Left ventricle myocardium inferior (tissue), 1 donor: Measurements from ENCODE around the gene FOXP4. TPM values are rescaled to one million over a fixed set of nuclear protein-coding genes. Genes with fewer than 3 reads are reported as not detected.

Source experiments
- DNase-seq: peaks from one replicate; pipeline ENCODE4 v3.0.0-alpha.2; 2020
- H3K27ac ChIP-seq: fragments of 200-600 bp; replicated peaks from 2 replicates; pipeline ENCODE4 v1.8.0; 2021
- H3K27me3 ChIP-seq: fragments of 200-600 bp; 2 replicates; pipeline ENCODE4 v1.8.0; 2021; ENCODE audit warnings: low read depth
- H3K36me3 ChIP-seq: fragments of 200-600 bp; 2 replicates; pipeline ENCODE4 v1.8.0; 2021
- H3K4me1 ChIP-seq: fragments of 200-600 bp; 2 replicates; pipeline ENCODE4 v1.8.0; 2021
- H3K4me3 ChIP-seq: fragments of 200-600 bp; 2 replicates; pipeline ENCODE4 v1.8.0; 2021; ENCODE audit warnings: mild to moderate bottlenecking, moderate library complexity
- H3K9me3 ChIP-seq: fragments of 200-600 bp; replicated peaks from 2 replicates; pipeline ENCODE4 v1.8.0; 2021
- intact Hi-C: fragments of 100-400 bp; cut with micrococcal nuclease; formaldehyde crosslinking; loops from one replicate; pipeline ENCODE4 v1.11.0; 2022
- microRNA-seq: library from miRNA; unstranded; fragments of <30 nt; microRNA quantifications from one replicate; pipeline ENCODE4 v1.2.0, GENCODE V29; 2020
- total RNA-seq: library from RNA; stranded (reverse); fragmentation: NEBNext Ultra II Directional; extraction: Animal tissue kit (Norgen Biotek cat#: 25700); gene quantifications from one replicate; pipeline ENCODE4 v1.2.1, GENCODE V29; 2021
- TF ChIP-seq, protein P1 (sequence below): fragments of 200-600 bp; IDR thresholded peaks from 2 replicates; pipeline ENCODE4 v1.8.0; 2021; ENCODE audit warnings: antibody characterized with exemption, mild to moderate bottlenecking, borderline replicate concordance
- donor health status: DM: no; HTN: yes; CAD: no; lungs with severe emphysema.

Gene FOXP4
- total RNA-seq, 1 donor from 2014 or later = 15.0 TPM

GRCh38 chr6:41648070-41648585 is 101.9 kb downstream of the FOXP4 start:
- DNase-seq = no peak
- no peak overlapping the region for H3K27ac ChIP-seq
- intact Hi-C loops = no loop called here
- TF ChIP-seq, protein P1, sequence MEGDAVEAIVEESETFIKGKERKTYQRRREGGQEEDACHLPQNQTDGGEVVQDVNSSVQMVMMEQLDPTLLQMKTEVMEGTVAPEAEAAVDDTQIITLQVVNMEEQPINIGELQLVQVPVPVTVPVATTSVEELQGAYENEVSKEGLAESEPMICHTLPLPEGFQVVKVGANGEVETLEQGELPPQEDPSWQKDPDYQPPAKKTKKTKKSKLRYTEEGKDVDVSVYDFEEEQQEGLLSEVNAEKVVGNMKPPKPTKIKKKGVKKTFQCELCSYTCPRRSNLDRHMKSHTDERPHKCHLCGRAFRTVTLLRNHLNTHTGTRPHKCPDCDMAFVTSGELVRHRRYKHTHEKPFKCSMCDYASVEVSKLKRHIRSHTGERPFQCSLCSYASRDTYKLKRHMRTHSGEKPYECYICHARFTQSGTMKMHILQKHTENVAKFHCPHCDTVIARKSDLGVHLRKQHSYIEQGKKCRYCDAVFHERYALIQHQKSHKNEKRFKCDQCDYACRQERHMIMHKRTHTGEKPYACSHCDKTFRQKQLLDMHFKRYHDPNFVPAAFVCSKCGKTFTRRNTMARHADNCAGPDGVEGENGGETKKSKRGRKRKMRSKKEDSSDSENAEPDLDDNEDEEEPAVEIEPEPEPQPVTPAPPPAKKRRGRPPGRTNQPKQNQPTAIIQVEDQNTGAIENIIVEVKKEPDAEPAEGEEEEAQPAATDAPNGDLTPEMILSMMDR = no peak
- no peak overlapping the region for H3K4me3 ChIP-seq
- H3K27me3 ChIP-seq = peaks cover 32% of the 10 kb centered on the region
- H3K9me3 ChIP-seq = no peaks in the 10 kb centered on the region
- H3K36me3 ChIP-seq = no peaks in the 10 kb centered on the region
- no peaks in the 10 kb centered on the region for H3K4me1 ChIP-seq

- no peak for DNase-seq
- H3K27me3 ChIP-seq = peaks cover 32% of the 10 kb centered on the region
Observed at GRCh38 chr6:41648921-41649320, 102.7 kb downstream of the FOXP4 start.

DNA sequence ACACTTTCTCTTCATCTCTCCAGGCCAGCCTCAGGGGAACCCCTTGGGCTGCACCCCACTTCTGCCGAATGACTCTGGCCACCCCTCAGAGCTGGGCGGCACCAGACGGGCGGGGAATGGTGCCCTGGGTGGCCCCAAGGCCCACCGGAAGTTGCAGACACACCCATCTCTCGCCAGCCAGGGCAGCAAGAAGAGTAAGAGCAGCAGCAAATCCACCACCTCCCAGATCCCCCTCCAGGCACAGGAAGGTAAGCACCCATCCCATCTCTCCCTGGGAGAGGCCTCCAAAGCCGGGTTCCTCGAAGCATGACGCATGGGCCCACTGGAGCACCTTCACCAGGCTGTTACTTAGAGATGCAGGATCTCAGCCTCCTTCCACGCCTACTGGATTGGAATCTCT is 103.4 kb downstream of the FOXP4 start:
- Histone ChIP-seq H3K27ac (no peak overlapping the region), H3K27me3 (peaks cover 34% of the 10 kb centered on the region), H3K4me1 (no peaks in the 10 kb centered on the region), H3K4me3 (no peak overlapping the region), H3K36me3 (no peaks in the 10 kb centered on the region), H3K9me3 (no peaks in the 10 kb centered on the region)
- DNase-seq = no peak
- intact Hi-C loops = no loop called here
- TF ChIP-seq, protein P1 = no peak

More at GRCh38 chr6:41648921-41649320, 102.7 kb downstream of the FOXP4 start:
- H3K27ac ChIP-seq = no peak overlapping the region
- H3K9me3 ChIP-seq = no peaks in the 10 kb centered on the region
- H3K36me3 ChIP-seq = no peaks in the 10 kb centered on the region
- intact Hi-C loops = no loop called here
- H3K4me1 ChIP-seq = no peaks in the 10 kb centered on the region
- no peak overlapping the region for H3K4me3 ChIP-seq
- TF ChIP-seq, protein P1 = no peak

DNA sequence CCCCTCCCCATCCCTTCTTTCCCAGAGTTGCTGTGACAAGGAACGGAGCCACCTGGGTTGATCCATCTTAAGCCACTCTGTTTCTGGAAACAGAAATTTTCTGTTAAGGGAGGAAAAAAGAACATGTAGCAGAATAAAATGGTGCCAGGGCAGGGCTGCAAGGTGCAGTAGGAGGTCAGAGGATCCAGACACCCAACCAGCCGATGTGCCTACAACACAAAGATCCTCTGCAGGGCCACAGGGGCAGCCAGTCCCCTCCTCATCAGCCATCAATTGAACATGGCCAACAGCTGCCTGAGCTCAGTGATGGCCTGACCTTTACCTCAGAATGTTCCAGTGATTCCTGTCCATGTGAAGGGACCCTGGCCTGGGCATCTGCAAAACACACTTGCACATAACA is 103.9 kb downstream of the FOXP4 start:
- no peak for DNase-seq
- no peaks in the 10 kb centered on the region for H3K36me3 ChIP-seq
- H3K27ac ChIP-seq = no peak overlapping the region
- no peaks in the 10 kb centered on the region for H3K9me3 ChIP-seq
- TF ChIP-seq, protein P1 = no peak
- H3K27me3 ChIP-seq = peaks cover 36% of the 10 kb centered on the region
- no peaks in the 10 kb centered on the region for H3K4me1 ChIP-seq
- intact Hi-C loops = no loop called here
- H3K4me3 ChIP-seq = no peak overlapping the region

DNA sequence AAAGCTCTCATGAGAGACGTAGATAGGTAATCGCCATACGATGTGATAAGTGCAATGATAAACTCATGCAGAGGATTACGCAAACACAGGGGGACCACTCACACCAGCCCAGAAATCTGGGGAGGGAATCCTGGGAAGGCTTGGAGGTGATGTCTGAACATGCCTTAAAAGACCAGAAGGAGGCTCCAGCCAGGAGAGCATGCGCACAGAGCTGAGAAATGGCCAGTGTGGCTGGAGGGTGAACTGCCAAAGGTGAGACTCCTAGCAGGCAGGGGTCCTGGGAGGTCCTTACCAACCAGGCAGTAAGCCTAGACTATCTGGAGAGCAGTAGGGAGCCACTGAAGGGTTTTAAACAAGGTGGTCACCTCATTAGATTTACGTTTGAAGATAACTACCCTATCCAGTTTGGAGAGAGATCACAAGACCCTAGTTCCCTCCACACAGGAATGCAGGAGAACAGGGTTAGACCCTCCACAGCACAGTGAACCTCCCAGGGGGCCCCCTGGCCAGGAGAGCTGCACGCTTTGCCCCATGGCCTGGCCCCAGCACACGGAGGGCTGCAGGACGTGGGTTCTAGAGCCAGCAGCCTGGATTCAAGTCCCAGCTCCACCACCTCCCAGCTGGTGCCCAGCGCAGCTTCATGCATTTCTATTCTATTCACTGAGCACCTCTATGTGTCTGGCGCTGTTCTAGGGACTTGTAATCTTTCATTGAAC is 105.2 kb downstream of the FOXP4 start:
- Histone ChIP-seq H3K4me3 (no peak overlapping the region), H3K36me3 (no peaks in the 10 kb centered on the region), H3K4me1 (peaks cover 7% of the 10 kb centered on the region), H3K27me3 (peaks cover 32% of the 10 kb centered on the region), H3K27ac (no peak overlapping the region), H3K9me3 (no peaks in the 10 kb centered on the region)
- no peak for DNase-seq
- TF ChIP-seq, protein P1 = no peak
- intact Hi-C loops = no loop called here

Small RNA genes lying within 50 kb of the gene (microRNA-seq; reads per million reads assigned to microRNA genes)
- gene MIR4641 = not detected

Other genes with a start within 250 kb of the FOXP4 start
- not detected for gene NCR2, start 210.8 kb upstream of the FOXP4 start, total RNA-seq
- 0.77 TPM for gene MDFI, start 92.1 kb downstream of the FOXP4 start, total RNA-seq
- gene TFEB, start 189.2 kb downstream of the FOXP4 start, total RNA-seq = 39.9 TPM
- gene PGC, start 201.0 kb downstream of the FOXP4 start, total RNA-seq = not detected
- gene FRS3, start 233.5 kb downstream of the FOXP4 start, total RNA-seq = 5.3 TPM
- gene PRICKLE4, start 234.4 kb downstream of the FOXP4 start, total RNA-seq = 0.88 TPM
- 177 TPM for gene TOMM6, start 241.3 kb downstream of the FOXP4 start, total RNA-seq